Measurements from ENCODE around the gene APBA2.

Gene APBA2

GRCh38 chr15:28994831-28995596 lies 109.2 kb downstream of the APBA2 start:
- no peak overlapping the region for H3K27ac Mint-ChIP-seq
- TF ChIP-seq CTCF (IDR thresholded peaks at IDR 0.05; ENCODE audit: unreplicated experiment in 3 of 3) = no peak
- H3K36me3 Mint-ChIP-seq (ENCODE audit: low read depth) = peaks cover 14% of the 10 kb centered on the region
- peaks cover 4% of the 10 kb centered on the region for H3K27me3 Mint-ChIP-seq (ENCODE audit: low read depth)
- no peak overlapping the region for H3K4me3 Mint-ChIP-seq
- peaks cover 3% of the 10 kb centered on the region for H3K9me3 Mint-ChIP-seq
- peaks cover 14% of the 10 kb centered on the region for H3K4me1 Mint-ChIP-seq

- H3K27me3 Mint-ChIP-seq (ENCODE audit: low read depth) = peaks cover 4% of the 10 kb centered on the region
- peaks cover 14% of the 10 kb centered on the region for H3K36me3 Mint-ChIP-seq (ENCODE audit: low read depth)
- no peak overlapping the region for H3K27ac Mint-ChIP-seq
- H3K4me1 Mint-ChIP-seq = peaks cover 14% of the 10 kb centered on the region
- TF ChIP-seq CTCF (IDR thresholded peaks at IDR 0.05; ENCODE audit: unreplicated experiment in 3 of 3) = no peak
- no peak overlapping the region for H3K4me3 Mint-ChIP-seq
- peaks cover 3% of the 10 kb centered on the region for H3K9me3 Mint-ChIP-seq
These were observed 109.9 kb downstream of the APBA2 start for GRCh38 chr15:28995705-28996104.

- Mint-ChIP-seq H3K9me3 (peaks cover 3% of the 10 kb centered on the region), H3K36me3 (ENCODE audit: low read depth) (peaks cover 14% of the 10 kb centered on the region), H3K27me3 (ENCODE audit: low read depth) (peaks cover 4% of the 10 kb centered on the region), H3K4me3 (no peak overlapping the region), H3K4me1 (peaks cover 14% of the 10 kb centered on the region), H3K27ac (no peak overlapping the region)
- no peak for TF ChIP-seq CTCF (IDR thresholded peaks at IDR 0.05; ENCODE audit: unreplicated experiment in 3 of 3)
These were observed 110.5 kb downstream of the APBA2 start for GRCh38 chr15:28996289-28996688.

GRCh38 chr15:28996953-28997352 lies 111.2 kb downstream of the APBA2 start:
- H3K4me3 Mint-ChIP-seq = no peak overlapping the region
- H3K4me1 Mint-ChIP-seq = peaks cover 14% of the 10 kb centered on the region
- H3K9me3 Mint-ChIP-seq = peaks cover 3% of the 10 kb centered on the region
- H3K27ac Mint-ChIP-seq = no peak overlapping the region
- peaks cover 4% of the 10 kb centered on the region for H3K27me3 Mint-ChIP-seq (ENCODE audit: low read depth)
- peaks cover 14% of the 10 kb centered on the region for H3K36me3 Mint-ChIP-seq (ENCODE audit: low read depth)
- no peak for TF ChIP-seq CTCF (IDR thresholded peaks at IDR 0.05; ENCODE audit: unreplicated experiment in 3 of 3)

- Mint-ChIP-seq H3K9me3 (peaks cover 3% of the 10 kb centered on the region), H3K36me3 (ENCODE audit: low read depth) (peaks cover 19% of the 10 kb centered on the region), H3K4me3 (no peak overlapping the region), H3K27ac (no peak overlapping the region), H3K4me1 (peaks cover 9% of the 10 kb centered on the region), H3K27me3 (ENCODE audit: low read depth) (peaks cover 3% of the 10 kb centered on the region)
- TF ChIP-seq CTCF (IDR thresholded peaks at IDR 0.05; ENCODE audit: unreplicated experiment in 3 of 3) = no peak
These were observed 112.0 kb downstream of the APBA2 start for GRCh38 chr15:28997791-28998190.

GRCh38 chr15:28998511-28998910 lies 112.7 kb downstream of the APBA2 start:
- Mint-ChIP-seq H3K4me1 (peaks cover 2% of the 10 kb centered on the region), H3K4me3 (no peak overlapping the region), H3K9me3 (peaks cover 3% of the 10 kb centered on the region), H3K27ac (no peak overlapping the region), H3K27me3 (ENCODE audit: low read depth) (no peaks in the 10 kb centered on the region), H3K36me3 (ENCODE audit: low read depth) (peaks cover 25% of the 10 kb centered on the region)
- TF ChIP-seq CTCF (IDR thresholded peaks at IDR 0.05; ENCODE audit: unreplicated experiment in 3 of 3) = no peak
